Measurements from ENCODE around the gene EAPP.
"Not testable (repeated sequence)": the region's sequence is repeated elsewhere in the genome, so short reads cannot be mapped to it uniquely, and the experiment has no call there.

Gene EAPP

DNA sequence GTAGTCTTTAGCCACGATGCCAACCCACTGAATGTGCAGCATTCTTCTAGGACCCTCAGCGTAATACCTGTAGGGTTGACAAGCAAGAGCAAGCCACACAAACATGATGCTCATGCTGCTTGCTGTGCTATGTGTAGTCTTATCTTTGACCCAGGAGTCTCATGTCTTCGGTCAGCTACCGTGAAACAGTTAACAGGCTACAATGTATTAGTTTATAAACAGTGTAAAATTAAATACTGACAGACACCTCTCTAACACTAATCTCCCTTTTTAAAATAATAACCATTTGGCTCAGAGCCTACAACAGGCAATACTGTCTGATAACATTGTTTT, 1.9 kb downstream of the EAPP start:
- DNase-seq: no peak

DNA sequence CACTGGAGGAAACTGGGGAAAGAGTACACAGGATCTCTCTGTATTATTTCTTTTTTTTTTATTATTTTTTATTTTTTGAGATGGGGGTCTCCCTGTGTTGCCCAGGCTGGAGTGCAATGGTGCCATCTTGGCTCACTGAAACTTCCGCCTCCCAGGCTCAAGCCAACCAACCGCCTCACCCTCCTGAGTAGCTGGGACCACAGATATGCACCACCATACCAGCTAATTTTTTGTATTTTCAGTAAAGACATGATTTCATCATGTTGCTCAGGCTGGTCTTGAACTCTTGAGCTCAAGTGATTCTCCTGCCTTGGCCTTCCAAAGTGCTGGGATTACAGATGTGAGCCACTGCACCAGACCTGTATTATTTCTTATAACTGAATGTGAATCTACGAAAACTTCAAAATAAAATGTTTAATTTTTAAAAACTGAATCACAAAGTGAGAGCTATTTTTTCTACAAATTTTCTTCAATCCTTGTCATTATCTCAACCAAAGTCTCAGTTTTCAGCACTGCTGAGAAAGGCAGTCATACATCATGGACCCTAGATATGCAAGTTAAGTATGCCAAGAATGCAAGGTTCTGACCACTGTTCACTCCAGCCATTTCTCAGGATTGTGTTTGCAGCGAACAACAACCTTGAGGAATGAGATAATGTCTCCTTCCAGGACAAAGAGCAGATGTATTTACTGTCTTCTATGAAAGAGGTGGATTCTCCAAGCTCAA, 2.4 kb downstream of the EAPP start:
- DNase-seq: no peak

DNA sequence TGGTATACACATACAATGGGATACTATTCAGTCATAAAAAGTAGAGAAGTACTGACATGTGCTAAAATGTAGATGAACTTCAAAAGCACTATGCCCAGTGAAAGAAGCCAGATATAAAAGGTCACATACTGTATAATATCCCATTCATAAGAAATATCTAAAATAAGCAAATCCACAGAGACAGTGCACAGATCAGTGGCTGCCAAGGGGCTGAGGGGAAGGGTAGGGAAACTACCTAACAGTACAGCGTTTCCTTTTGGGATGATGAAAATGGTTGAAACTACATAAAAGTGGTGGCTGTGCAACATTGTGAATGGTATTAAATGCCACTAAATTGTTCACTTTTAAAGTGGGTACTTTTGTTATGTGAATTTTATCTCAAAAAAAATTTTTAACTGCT, 11.9 kb downstream of the EAPP start:
- no peak for DNase-seq

DNA sequence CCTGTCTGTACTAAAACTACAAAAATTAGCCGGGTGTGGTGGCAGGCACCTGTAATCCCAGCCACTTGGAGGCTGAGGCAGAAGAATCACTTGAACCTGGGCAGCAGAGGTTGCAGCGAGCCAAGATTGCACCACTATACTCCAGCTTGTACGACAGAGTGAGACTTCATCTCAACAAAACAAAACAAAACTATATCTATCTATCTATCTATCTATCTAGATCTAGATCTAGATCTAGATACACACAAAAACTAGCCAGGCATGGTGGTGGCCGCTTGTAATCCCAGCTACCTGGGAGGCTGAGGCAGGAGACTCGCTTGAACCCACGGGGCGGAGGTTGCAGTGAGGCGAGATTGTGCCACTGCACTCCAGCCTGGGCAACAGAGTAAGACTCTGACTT, 15.3 kb downstream of the EAPP start:
- DNase-seq: not testable (repeated sequence)

DNA sequence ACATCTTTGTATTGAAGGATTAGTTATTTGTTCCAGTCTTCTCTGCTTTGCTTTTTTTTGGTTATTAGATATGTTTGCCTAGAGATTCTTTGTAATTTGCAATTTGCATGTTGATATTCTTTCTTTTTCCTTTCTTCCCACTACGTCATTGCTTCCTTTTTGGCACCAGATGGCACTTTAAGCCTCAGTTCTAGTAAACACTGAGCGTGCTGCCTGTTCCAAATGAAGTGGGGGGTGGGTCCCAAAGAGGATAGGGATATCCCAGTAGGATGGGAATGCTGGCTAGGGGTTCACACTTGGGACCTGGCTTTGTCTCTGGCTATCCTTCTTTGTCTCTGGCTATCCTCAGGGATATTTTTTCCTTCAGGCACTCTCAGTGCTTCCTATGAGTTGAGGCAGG, 17.0 kb downstream of the EAPP start:
- DNase-seq: peak; percentile 53

DNA sequence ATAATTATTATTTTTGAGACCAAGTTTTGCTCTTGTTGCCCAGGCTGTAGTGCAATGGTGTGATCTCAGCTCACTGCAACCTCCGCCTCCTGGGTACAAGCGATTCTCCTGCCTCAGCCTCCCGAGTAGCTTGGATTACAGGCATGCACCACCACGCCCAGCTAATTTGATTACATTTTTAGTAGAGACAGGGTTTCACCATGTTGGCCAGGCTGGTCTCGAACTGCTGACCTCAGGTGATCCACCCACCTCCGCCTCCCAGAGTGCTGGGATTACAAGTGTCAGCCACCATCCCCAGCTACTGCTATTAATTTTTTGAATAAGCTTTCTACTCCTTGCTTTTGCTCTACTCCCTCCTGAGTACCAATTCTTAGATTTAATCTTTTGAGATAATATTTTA, 18.4 kb downstream of the EAPP start:
- DNase-seq: not testable (repeated sequence)

DNA sequence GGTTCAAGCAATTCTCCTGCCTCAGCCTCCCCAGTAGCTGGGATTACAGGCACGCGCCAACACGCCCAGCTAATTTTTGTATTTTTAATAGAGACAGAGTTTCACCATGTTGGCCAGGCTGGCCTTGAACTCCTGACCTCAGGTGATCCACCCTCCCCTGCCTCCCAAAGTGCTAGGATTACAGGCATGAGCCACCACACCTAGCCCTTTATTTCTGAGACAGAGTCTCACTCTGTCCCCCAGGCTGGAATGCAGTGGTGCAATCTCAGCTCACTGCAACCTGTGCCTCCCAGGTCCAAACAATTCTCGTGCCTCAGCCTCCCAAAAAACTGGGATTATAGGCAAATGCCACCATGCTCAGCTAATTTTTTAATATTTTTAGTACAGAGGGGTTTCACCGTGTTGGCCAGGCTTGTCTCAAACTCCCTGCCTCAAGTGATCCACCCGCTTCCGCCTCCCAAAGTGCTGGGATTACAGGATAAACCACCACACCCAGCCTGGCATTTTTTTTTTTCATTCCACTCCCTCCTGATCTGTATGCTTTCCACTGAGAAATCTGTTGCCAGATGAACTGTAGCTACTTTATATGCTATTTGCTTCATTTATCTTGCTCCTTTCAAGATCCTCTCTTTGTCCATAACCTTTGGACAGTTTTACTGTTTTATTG, 19.1 kb downstream of the EAPP start:
- DNase-seq: not testable (repeated sequence)

DNA sequence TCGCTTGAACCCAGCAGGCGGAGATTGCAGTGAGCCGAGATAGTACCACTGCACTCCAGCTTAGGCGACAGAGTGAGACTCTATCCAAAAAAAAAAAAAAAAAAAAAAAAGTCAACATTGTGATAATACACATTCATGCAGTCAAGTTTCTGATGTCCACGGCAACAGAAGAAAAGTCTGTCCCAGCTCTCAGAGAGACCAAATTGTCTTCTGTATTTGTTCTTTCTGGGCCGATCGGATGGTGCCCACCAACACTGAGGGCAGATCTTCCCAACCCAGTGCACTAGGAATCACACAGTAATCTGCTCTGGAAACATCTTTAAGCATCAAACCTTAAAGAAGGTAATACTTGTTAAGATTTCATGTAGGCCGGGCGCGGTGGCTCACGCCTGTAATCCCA, 31.6 kb downstream of the EAPP start:
- no peak for DNase-seq

DNA sequence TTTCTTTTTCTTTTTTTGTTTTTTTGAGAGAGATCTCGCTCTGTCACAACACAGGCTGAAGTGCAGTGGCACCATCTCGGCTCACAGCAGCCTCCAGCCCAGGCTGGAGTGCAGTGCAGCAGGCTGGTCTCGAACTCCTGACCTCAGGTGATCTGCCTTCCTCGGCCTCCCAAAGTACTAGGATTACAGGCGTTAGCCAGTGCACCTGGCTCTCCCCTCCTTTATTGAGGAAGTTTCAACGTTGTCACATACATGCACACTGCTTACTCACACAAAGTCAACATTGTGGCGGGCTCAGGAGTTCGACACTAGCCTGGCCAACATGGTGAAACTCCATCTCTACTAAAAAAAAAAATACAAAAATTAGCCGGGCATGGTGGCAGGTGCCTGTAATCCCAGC, 32.0 kb downstream of the EAPP start:
- no peak for DNase-seq

DNA sequence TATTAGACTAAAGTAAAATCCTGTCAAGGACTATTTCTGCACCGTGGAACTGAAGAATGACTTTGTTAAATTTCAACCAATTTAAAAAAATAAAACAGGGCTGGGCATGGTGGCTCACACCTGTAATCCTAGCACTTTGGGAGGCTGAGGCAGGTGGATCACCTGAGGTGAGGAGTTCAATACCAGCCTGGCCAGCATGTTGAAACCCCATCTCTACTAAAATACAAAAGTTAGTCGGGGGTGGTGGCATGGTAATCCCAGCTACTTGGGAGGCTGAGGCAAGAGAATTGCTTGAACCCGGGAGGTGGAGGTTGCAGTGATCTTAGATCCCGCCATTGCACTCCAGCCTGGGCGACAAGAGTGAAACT, 34.4 kb downstream of the EAPP start:
- not testable (repeated sequence) for DNase-seq

DNA sequence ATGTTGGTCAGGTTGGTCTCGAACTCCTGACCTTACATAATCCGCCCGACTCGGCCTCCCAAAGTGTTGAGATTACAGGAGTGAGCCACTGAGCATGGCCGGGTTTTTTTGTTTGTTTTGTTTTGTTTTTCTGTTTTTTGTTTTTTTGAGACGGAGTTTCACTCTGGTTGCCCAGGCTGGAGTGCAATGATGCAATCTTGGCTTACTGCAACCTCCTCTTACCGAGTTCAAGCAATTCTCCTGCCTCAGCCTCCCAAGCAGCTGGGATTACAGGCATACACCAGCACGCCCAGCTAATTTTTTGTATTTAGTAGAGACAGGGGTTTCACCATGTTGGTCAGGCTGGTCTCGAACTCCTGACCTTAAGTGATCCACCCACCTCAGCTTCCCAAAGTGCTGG, 35.5 kb downstream of the EAPP start:
- not testable (repeated sequence) for DNase-seq

DNA sequence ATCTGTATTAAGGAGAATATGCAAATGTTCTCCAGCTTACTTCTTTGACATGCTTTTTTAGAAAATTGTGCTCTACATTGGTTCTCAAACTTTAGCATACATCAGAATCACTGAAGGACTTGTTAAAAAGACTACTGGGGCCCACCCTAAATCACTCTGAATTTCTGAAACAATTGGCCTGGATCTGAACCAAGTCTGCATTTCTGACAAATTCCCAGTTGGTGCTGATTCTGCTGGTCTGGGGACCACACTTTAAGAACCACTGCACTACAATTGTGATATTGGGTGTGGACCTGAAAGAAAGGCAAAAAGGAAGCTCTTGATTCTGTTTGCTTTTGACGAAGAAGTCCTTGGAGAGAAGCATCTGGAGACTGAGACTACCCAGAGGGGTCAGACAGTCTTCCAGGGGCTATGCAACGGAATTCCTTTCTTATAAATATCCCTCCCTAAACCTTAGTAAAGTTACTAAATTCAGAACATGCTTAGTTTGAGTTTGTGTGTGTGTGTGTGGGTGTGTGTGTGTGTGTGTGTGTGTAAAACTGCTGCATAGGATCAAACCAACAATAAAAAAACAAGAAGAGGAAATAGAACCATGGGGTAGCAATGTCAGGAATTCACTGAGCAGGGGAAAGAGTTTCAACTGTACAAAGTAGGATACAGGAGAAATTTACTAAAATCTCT, 36.8 kb downstream of the EAPP start:
- no peak for DNase-seq

DNA sequence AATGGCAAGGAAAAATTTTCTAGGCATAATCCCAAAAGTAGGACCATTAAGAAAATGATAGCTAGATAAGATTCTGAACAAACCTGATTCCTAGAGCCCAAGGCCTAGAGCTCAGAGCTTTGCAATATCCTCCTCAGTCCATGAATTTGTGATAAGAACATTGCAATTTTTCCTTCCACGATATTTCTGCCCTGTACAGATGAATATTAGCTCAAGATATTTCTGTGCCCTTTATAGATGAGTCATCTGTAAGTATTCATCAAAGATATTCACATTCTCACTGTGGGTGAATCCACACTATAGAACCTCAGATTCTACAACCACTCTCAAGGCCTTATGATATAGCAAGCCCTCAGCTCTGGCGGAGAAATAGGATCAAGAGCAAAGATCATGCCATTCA, 37.5 kb downstream of the EAPP start:
- no peak for DNase-seq

DNA sequence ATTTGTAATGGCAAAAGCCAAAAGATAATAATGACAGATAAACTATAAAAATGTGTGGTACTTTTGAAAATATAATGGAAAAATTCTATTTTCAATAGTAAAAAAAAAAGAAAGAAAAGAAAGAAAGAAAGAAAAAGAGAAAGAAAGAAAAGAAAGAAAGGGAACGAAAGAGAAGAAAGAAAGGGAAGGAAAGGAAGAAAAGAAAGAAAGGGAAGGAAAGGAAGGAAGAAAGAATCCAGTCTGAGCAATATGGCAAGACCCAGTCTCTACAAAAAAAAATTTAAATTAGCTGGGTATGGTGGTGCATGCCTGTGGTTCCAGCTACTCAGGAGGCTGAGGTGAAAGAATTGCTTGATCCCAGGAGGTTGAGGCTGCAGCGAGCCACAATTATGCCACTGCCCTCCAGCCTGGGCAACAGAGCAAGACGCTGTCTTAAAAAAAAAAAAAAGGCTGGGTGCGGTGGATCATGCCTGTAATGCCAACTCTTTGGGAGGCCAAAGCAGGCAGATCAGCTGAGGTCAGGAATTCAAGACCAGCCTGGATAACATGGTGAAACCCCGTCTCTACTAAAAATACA, 38.4 kb downstream of the EAPP start:
- no peak for DNase-seq

DNA sequence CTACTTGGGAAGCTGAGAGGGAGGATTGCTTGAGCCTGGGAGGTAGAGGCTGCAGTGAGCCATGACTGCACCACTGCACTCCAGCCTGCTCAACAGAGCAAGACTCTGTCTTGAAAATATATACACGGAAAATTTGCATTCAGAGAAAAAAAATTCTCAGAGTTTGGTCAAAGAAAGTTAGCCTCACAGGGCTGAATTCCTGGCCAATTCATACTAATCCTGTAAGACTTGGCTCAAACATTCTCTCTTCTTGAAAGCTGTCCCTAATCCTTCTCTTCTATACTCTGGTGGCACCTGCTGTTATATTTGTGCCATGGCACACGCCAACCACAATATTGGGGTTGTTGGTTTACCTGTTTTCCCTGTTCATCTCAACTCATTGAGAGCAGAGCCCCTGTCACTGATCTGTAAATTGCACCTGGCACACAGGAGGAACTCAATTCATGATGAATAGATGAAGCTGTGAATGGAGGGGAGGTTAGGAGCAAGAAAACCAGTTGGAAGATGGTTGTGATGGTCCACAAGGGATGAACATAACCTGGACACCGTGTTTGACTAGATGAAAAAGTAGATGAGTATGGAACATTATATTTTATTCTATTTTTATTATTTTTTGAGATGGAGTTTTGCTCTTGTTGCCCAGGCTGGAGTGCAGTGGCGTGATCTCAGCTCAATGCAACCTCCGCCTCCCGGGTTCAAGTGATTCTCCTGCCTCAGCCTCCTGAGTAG, 40.7 kb downstream of the EAPP start:
- peak; percentile 69 for DNase-seq

DNA sequence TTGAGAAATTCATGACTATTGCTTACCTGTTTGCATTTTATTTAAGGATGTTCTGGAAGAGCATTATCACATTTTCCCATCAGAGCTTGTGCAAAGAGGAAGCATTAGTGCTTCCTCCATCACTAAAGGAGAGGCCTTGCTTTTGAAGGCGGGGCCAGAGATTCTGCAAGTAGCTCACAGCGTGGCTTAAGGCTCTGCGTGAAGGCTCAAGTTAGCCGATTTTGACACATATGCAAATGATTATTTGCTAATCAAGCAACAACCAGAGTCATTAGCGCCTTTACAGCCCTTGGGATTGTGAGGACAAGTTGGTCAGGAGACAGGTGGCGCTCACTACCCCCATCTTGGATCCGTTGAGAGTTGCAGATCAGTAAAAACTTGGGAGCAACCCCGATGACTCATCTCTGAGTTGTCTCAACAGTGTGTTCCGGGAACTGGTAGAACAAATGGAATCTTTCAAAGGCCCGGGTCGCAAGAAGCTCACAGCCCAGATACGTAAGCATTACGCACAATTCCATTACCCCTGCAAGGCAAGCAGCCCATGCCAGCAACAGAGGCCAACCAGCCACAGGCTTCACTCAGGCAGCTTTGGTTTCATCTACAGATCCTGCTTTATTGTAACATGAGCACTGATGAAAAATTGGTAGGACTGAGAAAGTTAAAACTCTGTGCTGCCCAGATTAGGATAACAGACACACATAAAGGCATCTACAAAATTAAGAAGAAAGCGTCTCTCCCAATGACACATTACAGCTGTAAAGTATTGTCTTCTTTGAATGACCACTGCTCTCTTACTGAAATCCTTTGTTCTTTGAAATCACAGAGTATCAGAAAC, 42.6 kb downstream of the EAPP start:
- no peak for DNase-seq

DNA sequence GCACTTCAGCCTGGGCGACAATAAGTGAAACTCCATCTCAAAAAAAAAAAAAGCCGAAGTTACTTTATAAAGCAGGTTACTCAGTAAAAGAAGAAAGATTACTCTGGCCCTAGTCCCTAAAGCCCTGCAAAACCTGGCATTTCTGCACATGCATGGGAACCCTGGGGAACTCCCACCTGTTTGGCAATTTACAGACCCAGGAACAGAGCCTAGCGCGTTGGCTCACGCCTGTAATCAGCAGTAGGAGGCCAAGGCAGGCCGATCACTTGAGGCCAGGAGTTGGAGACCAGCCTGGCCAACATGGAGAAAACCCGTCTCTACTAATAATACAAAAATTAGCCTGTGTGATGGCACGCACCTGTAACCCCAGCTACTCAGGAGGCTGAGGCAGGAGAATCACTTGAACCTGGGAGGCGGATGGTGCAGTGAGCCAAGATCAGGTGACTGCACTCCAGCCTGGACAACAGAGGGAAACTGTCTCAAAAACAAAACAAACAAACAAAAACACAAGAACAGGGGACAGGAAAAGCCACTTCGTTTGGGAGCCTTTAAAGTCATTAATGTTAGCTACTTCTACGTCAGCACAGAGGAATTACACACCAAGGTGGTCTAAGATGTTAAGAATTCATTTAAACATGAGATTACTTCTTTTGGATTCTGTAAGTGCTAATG, 43.4 kb downstream of the EAPP start:
- DNase-seq: no peak

DNA sequence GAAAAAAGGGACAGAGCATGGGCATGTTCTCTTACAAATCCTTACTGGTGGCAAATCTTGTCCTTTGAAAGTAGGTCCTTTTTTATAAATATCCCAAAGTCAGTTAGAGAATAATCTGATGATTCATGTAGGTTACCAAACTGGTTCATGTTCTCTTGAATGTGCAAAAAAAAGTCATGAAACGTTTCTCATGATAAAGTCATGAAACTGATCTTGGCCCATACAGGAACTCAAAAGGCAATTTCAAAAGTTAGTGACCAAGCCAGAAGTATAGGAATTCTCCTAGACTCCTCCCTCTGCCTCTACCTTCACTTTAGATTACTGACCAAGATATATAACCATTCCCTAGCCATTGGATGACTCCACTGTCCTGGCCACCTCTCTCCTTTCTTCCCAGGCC, 50.2 kb downstream of the EAPP start:
- DNase-seq: no peak

DNA sequence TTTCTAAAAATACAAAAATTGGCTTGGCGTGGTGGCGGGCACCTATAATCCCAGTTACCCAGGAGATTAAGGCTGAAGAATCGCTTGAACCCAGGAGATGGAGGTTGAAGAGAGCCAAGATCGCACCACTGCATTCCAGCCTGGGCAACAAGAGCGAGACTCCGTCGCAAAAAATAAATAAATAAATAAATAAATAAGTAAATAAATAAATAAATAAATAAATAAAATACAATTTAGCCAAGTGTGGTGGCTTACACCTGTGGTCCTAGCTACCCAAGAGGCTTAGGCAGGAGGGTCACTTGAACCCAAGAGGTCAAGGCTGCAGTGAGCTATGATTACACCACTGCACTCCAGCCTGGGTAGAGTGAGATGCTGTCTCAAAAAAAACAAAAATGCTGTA, 51.0 kb downstream of the EAPP start:
- no peak for DNase-seq

DNA sequence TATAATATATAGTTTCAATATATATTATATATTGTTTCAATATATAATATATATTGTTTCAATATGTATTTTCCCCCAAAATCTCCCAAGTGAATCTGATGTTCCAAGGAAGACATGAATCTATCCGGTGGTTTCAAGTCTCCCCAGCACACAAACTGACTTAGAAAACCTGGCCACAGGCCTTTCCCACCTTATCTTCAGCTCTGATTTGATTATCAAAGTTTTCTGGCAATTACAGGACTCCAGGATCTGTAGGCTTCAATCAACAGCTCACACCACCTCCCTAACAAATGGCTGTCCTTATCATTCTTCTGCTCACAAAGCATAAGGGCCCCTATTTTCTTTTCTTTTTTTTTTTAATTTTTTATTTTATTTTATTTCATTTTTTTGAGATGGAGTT, 54.8 kb downstream of the EAPP start:
- DNase-seq: no peak

DNA sequence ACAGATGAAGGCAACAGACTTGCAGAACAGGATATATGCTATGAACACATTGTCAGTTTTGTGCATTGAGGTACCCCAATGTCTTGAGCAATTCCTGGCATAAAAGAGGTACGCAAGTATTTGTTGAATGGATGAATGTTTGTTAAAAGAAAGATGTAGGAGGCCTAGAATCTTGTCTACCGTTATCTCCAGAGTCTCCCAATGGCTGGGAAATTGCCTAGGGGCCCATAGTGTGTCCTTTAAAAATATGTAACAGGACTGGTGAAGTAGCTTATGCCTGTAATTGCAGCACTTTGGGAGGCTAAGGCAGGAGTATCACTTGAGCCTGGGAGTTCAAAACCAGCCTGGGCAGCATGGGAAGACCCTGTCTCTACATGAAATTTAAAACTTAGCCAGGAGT, 57.0 kb downstream of the EAPP start:
- DNase-seq: no peak

DNA sequence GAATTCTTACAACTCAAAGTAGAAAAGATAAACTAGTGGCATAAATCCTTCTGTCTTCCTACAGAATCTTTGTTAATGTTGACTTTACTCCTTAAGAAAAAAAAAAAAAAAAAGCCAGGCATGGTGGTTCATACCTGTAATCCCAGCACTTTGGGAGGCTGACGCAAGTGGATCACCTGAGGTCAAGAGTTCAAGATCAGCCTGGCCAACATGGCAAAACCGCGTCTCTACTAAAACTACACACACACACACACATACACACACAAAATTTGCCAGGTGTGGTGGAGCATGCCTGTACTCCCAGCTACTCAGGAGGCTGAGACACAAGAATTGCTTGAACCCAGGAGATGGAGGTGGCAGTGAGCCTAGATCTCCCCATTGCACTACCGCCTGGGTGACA, 59.8 kb downstream of the EAPP start:
- DNase-seq: no peak

Measured in NCI-H82 (cell line).